Measurements from ENCODE around the gene IFT88.

GRCh38 chr13:20717581-20718542, 150.9 kb downstream of the IFT88 start:
- TF ChIP-seq CTCF (conservative IDR thresholded peaks at IDR 0.05 in 1 of 2, IDR thresholded peaks at IDR 0.05 in 1 of 2; ENCODE audit: extremely low read depth in 1 of 2, insufficient read depth in 1 of 2, low read depth in 1 of 2, low read length in 2 of 2): no peak
- no peak for TF ChIP-seq EZH2 (IDR thresholded peaks at IDR 0.05; ENCODE audit: borderline replicate concordance, low read length)

Measured in mammary epithelial cell (primary cell).